ENCODE results near the gene PDE7B.

DNA sequence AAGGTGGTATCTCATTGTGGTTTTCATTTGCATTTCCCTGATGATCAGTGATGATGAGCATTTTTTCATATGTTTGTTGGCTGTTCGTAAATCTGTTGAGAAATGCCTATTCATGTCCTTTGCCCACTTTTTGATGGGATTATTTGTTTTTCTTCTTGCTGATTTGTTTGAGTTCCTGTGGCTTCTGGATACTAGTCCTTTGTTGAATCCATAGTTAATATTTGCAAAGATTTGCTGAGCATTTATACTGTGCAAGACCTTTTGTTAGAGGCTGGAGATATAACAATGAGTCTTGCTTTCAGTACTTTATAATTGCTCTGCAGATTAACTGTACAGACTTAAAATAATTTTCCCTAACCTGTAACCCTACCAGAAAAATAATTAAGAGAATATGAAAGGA, 35.6 kb downstream of the PDE7B start:
- no peak for TF ChIP-seq EZH2 (IDR thresholded peaks at IDR 0.05; ENCODE audit: insufficient read depth, poor library complexity, severe bottlenecking)
- no peak for TF ChIP-seq EZH2phosphoT487 (IDR thresholded peaks at IDR 0.05; ENCODE audit: insufficient read depth, low read depth)
